A549 (cell line): ENCODE measurements around the gene SCO2. TPM values are rescaled to one million over a fixed set of nuclear protein-coding genes. Genes with fewer than 3 reads are reported as not detected.

Experiments
- ATAC-seq, 2 experiments: fragments of 200-7000 bp in 1 of 2; fragments of >200 bp in 1 of 2; cut with Nextera tagmentation in 1 of 2; cut with Tn5 transposase in 1 of 2; 3 replicates each; pipeline versions ENCODE4 v1.8.0 to v1.9.1; 2018 to 2020; ENCODE audit warnings: mild to moderate bottlenecking in 1 of 2, moderate library complexity in 1 of 2
- CTCF ChIA-PET: fragments of 300-600 bp; sonication (Branson Sonifier 250); formaldehyde crosslinking; extraction: SDS; loops from one replicate; lab custom pipeline; 2021; ENCODE audit warnings: antibody characterized with exemption, inconsistent platforms; lab: Yijun Ruan, JAX
- POLR2A ChIA-PET: fragments of 350-600 bp; formaldehyde crosslinking; extraction: SDS; loops from one replicate; lab custom pipeline; 2021; ENCODE audit warnings: antibody characterized with exemption, inconsistent platforms; lab: Yijun Ruan, JAX
- DNase-seq, 2 experiments: peaks; one replicate each; pipeline versions ENCODE4 v3.0.0 to v3.0.0-alpha.2; 2011 to 2016; ENCODE audit warnings: low read depth in 1 of 2, low spot score in 1 of 2
- FAIRE-seq: peaks from 2 replicates; lab custom pipeline; 2011; peaks lifted over from hg19 to GRCh38; lab: Jason Lieb, UNC
- H3K27ac ChIP-seq, 2 experiments: fragments of >200 bp; sonication (Bioruptor Twin); formaldehyde crosslinking; 3 replicates each; pipeline ENCODE4 v1.5.1; 2016 to 2017
- H3K4me1 ChIP-seq: fragments of >200 bp; sonication (Bioruptor Twin); formaldehyde crosslinking; 3 replicates; pipeline ENCODE4 v1.6.1; 2016
- H3K4me2 ChIP-seq: fragments of >200 bp; sonication (Bioruptor Twin); formaldehyde crosslinking; 3 replicates; pipeline ENCODE4 v1.6.1; 2016
- H3K4me3 ChIP-seq: fragments of >200 bp; sonication (Bioruptor Twin); formaldehyde crosslinking; 3 replicates; pipeline ENCODE4 v1.5.1; 2016
- H3K9me3 ChIP-seq: fragments of >200 bp; sonication (Bioruptor Twin); formaldehyde crosslinking; 3 replicates; pipeline ENCODE4 v1.6.1; 2016
- BHLHE40 ChIP-seq: IDR thresholded peaks from 2 replicates; pipeline ENCODE4 v1.6.1; 2012; ENCODE audit warnings: low read depth, low read length, inconsistent platforms
- CBX8 ChIP-seq: fragments of 200-600 bp; sonication (generic); IDR thresholded peaks from 2 replicates; pipeline ENCODE4 v1.6.1; 2016
- EP300 ChIP-seq, 2 experiments: fragments of >200 bp; sonication (Bioruptor Twin); formaldehyde crosslinking; IDR thresholded peaks; 2 replicates in 1 of 2; 3 replicates in 1 of 2; pipeline ENCODE4 v1.6.1; 2016 to 2017
- FOSB ChIP-seq: fragments of 250-450 bp; sonication (Bioruptor Pico); IDR thresholded peaks from 2 replicates; pipeline ENCODE4 v1.5.0; 2020; ENCODE audit warnings: mild to moderate bottlenecking, moderate library complexity
- GATA3 ChIP-seq: IDR thresholded peaks from 2 replicates; pipeline ENCODE4 v1.6.1; 2012; ENCODE audit warnings: borderline replicate concordance
- HDAC2 ChIP-seq: fragments of 200-600 bp; sonication (generic); IDR thresholded peaks from 2 replicates; pipeline ENCODE4 v1.6.1; 2016
- HEYL ChIP-seq: fragments of 250-450 bp; sonication (Bioruptor Pico); IDR thresholded peaks from 2 replicates; pipeline ENCODE4 v1.8.0; 2021; ENCODE audit warnings: mild to moderate bottlenecking, moderate library complexity
- HOXA7 ChIP-seq: fragments of 250-450 bp; sonication (Bioruptor Pico); IDR thresholded peaks from 2 replicates; pipeline ENCODE4 v1.5.0; 2020; ENCODE audit warnings: mild to moderate bottlenecking, moderate library complexity
- HOXB5 ChIP-seq: fragments of 250-450 bp; sonication (Bioruptor Pico); IDR thresholded peaks from 2 replicates; pipeline ENCODE4 v1.5.0; 2020; ENCODE audit warnings: mild to moderate bottlenecking, moderate library complexity
- JUN ChIP-seq, 2 experiments: fragments of >200 bp; sonication (Bioruptor Twin); formaldehyde crosslinking; IDR thresholded peaks; 2 replicates in 1 of 2; 3 replicates in 1 of 2; pipeline ENCODE4 v1.6.1; 2016 to 2017
- KDM1A ChIP-seq: fragments of 200-600 bp; sonication (generic); IDR thresholded peaks from 2 replicates; pipeline ENCODE4 v1.6.1; 2016; ENCODE audit warnings: low read depth, mild to moderate bottlenecking
- KDM5A ChIP-seq: fragments of 200-600 bp; sonication (generic); IDR thresholded peaks from 2 replicates; pipeline ENCODE4 v1.6.1; 2016; ENCODE audit warnings: antibody characterized with exemption, mild to moderate bottlenecking
- MAZ ChIP-seq: fragments of 150-350 bp; IDR thresholded peaks from 2 replicates; pipeline ENCODE4 v1.6.1; 2014; ENCODE audit warnings: antibody characterized with exemption, low read depth, low read length, borderline replicate concordance
- NFE2L2 ChIP-seq: fragments of 150-350 bp; conservative IDR thresholded peaks from 2 replicates; pipeline ENCODE4 v1.6.1; 2014; ENCODE audit warnings: low read length
- PHF8 ChIP-seq: fragments of 200-600 bp; sonication (generic); IDR thresholded peaks from 2 replicates; pipeline ENCODE4 v1.6.1; 2016; ENCODE audit warnings: low read depth, mild to moderate bottlenecking, antibody characterized with exemption, moderate library complexity, borderline replicate concordance
- POLR2A ChIP-seq: IDR thresholded peaks from 2 replicates; pipeline ENCODE4 v1.6.1; 2012; ENCODE audit warnings: mild to moderate bottlenecking, low read length
- POLR2AphosphoS2 ChIP-seq: conservative IDR thresholded peaks from 2 replicates; pipeline ENCODE4 v1.6.1; 2012; ENCODE audit warnings: low read length, improper control_type of control experiment, inconsistent platforms
- RARB ChIP-seq: fragments of 250-450 bp; sonication (Bioruptor Pico); IDR thresholded peaks from 2 replicates; pipeline ENCODE4 v1.8.0; 2021; ENCODE audit warnings: mild to moderate bottlenecking, moderate library complexity
- RCOR1 ChIP-seq: fragments of 150-350 bp; IDR thresholded peaks from 2 replicates; pipeline ENCODE4 v1.6.1; 2014; ENCODE audit warnings: antibody characterized with exemption, low read length, low read depth
- TFCP2L1 ChIP-seq: fragments of 250-450 bp; sonication (Bioruptor Pico); IDR thresholded peaks from 2 replicates; pipeline ENCODE4 v1.5.0; 2021; ENCODE audit warnings: mild to moderate bottlenecking
- ZFP36 ChIP-seq: fragments of 450-650 bp; IDR thresholded peaks from 2 replicates; pipeline ENCODE4 v1.6.1; 2014; ENCODE audit warnings: borderline replicate concordance; ENCODE audit not compliant: partially characterized antibody
- ZSCAN20 ChIP-seq: fragments of 250-450 bp; sonication (Bioruptor Pico); IDR thresholded peaks from 2 replicates; pipeline ENCODE4 v1.8.0; 2022; ENCODE audit warnings: mild to moderate bottlenecking, moderate library complexity
- WGBS: methylation state at CpG from one replicate; pipeline ENCODE4 v1.1.6; 2017; ENCODE audit errors: missing lambda C conversion rate; 5-methylcytosine and 5-hydroxymethylcytosine counted together
- polyA plus RNA-seq, 4 experiments: library from polyadenylated mRNA; depleted of rRNA in 3 of 4; stranded (reverse); fragments of >200 nt; fragmentation: RNase III in 1 of 4; extraction: RNeasy Plus Mini Kit Qiagen cat#74134 plus additional on column Dnase treatment in 1 of 4; gene quantifications; 2 replicates in 3 of 4; 3 replicates in 1 of 4; pipeline ENCODE4 v1.2.3, GENCODE V29; 2011 to 2017
- TF ChIP-seq, protein P1 (sequence below): fragments of >200 bp; sonication (Bioruptor Twin); formaldehyde crosslinking; IDR thresholded peaks from 3 replicates; pipeline ENCODE4 v1.5.1; 2016
- TF ChIP-seq, protein P2 (sequence below): fragments of >200 bp; sonication (Bioruptor Twin); formaldehyde crosslinking; IDR thresholded peaks from 3 replicates; pipeline ENCODE4 v1.6.1; 2016
- TF ChIP-seq, protein P3 (sequence below): fragments of >200 bp; sonication (Bioruptor Twin); formaldehyde crosslinking; IDR thresholded peaks from 2 replicates; pipeline ENCODE4 v1.6.1; 2016
- TF ChIP-seq, protein P4 (sequence below): IDR thresholded peaks from 2 replicates; pipeline ENCODE4 v1.6.1; 2012; ENCODE audit warnings: low read depth, borderline replicate concordance
- TF ChIP-seq, protein P5 (sequence below): fragments of 200-600 bp; sonication (generic); IDR thresholded peaks from 2 replicates; pipeline ENCODE4 v1.6.1; 2016; ENCODE audit warnings: antibody characterized with exemption, mild to moderate bottlenecking, moderate library complexity
- TF ChIP-seq, protein P6 (sequence below): IDR thresholded peaks from 2 replicates; pipeline ENCODE4 v1.6.1; 2012
- TF ChIP-seq, protein P7 (sequence below): fragments of 150-350 bp; IDR thresholded peaks from 2 replicates; pipeline ENCODE4 v1.6.1; 2014; ENCODE audit warnings: low read depth, mild to moderate bottlenecking, low read length

The SCO2 gene
- polyA plus RNA-seq, 2 of the 4 experiments (the other 2 are of a cell fraction) = 0.37 to 1.7 TPM

DNA sequence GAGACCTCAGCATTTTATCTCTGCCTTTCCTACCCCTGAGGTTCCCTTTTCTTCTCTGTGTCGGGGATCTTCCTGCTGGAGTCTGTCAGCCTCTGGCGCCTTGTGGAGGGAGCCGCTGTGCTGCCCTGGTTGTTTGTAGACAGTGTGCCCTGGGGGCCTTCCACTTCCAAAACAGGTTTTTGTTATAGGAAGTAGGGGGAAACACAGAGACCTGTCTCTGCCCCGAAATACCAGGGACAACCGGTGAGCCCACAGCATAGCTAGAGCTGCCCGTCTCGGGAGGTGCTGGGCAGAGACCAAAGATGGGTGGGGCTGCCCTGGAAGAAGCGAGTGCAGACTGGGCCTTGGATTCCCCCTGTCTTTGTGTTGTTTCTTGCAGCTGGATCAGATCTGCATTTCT lies 9.3 kb downstream of the SCO2 start:
- TF ChIP-seq ZSCAN20 (no peak), RCOR1 (no peak), ZFP36 (no peak), TFCP2L1 (CRISPR knock-in tag) (no peak), GATA3 (no peak), BHLHE40 (no peak), KDM1A (no peak), HEYL (CRISPR knock-in tag) (no peak), KDM5A (no peak), HOXA7 (CRISPR knock-in tag) (no peak), NFE2L2 (no peak), HDAC2 (no peak), JUN (IDR thresholded peaks at IDR 0.05) (no peak)
- TF ChIP-seq, protein P1, sequence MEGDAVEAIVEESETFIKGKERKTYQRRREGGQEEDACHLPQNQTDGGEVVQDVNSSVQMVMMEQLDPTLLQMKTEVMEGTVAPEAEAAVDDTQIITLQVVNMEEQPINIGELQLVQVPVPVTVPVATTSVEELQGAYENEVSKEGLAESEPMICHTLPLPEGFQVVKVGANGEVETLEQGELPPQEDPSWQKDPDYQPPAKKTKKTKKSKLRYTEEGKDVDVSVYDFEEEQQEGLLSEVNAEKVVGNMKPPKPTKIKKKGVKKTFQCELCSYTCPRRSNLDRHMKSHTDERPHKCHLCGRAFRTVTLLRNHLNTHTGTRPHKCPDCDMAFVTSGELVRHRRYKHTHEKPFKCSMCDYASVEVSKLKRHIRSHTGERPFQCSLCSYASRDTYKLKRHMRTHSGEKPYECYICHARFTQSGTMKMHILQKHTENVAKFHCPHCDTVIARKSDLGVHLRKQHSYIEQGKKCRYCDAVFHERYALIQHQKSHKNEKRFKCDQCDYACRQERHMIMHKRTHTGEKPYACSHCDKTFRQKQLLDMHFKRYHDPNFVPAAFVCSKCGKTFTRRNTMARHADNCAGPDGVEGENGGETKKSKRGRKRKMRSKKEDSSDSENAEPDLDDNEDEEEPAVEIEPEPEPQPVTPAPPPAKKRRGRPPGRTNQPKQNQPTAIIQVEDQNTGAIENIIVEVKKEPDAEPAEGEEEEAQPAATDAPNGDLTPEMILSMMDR = no peak
- TF ChIP-seq, protein P2, sequence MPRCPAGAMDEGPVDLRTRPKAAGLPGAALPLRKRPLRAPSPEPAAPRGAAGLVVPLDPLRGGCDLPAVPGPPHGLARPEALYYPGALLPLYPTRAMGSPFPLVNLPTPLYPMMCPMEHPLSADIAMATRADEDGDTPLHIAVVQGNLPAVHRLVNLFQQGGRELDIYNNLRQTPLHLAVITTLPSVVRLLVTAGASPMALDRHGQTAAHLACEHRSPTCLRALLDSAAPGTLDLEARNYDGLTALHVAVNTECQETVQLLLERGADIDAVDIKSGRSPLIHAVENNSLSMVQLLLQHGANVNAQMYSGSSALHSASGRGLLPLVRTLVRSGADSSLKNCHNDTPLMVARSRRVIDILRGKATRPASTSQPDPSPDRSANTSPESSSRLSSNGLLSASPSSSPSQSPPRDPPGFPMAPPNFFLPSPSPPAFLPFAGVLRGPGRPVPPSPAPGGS = no peak
- TF ChIP-seq, protein P3, sequence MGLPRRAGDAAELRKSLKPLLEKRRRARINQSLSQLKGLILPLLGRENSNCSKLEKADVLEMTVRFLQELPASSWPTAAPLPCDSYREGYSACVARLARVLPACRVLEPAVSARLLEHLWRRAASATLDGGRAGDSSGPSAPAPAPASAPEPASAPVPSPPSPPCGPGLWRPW = no peak
- TF ChIP-seq, protein P4, sequence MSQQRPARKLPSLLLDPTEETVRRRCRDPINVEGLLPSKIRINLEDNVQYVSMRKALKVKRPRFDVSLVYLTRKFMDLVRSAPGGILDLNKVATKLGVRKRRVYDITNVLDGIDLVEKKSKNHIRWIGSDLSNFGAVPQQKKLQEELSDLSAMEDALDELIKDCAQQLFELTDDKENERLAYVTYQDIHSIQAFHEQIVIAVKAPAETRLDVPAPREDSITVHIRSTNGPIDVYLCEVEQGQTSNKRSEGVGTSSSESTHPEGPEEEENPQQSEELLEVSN = no peak
- TF ChIP-seq, protein P5, sequence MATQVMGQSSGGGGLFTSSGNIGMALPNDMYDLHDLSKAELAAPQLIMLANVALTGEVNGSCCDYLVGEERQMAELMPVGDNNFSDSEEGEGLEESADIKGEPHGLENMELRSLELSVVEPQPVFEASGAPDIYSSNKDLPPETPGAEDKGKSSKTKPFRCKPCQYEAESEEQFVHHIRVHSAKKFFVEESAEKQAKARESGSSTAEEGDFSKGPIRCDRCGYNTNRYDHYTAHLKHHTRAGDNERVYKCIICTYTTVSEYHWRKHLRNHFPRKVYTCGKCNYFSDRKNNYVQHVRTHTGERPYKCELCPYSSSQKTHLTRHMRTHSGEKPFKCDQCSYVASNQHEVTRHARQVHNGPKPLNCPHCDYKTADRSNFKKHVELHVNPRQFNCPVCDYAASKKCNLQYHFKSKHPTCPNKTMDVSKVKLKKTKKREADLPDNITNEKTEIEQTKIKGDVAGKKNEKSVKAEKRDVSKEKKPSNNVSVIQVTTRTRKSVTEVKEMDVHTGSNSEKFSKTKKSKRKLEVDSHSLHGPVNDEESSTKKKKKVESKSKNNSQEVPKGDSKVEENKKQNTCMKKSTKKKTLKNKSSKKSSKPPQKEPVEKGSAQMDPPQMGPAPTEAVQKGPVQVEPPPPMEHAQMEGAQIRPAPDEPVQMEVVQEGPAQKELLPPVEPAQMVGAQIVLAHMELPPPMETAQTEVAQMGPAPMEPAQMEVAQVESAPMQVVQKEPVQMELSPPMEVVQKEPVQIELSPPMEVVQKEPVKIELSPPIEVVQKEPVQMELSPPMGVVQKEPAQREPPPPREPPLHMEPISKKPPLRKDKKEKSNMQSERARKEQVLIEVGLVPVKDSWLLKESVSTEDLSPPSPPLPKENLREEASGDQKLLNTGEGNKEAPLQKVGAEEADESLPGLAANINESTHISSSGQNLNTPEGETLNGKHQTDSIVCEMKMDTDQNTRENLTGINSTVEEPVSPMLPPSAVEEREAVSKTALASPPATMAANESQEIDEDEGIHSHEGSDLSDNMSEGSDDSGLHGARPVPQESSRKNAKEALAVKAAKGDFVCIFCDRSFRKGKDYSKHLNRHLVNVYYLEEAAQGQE = no peak
- TF ChIP-seq, protein P6, sequence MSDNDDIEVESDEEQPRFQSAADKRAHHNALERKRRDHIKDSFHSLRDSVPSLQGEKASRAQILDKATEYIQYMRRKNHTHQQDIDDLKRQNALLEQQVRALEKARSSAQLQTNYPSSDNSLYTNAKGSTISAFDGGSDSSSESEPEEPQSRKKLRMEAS = no peak
- TF ChIP-seq, all 56 proteins: peak for 0
- Histone ChIP-seq H3K4me3 (no peak overlapping the region), H3K27ac (no peak overlapping the region), H3K4me1 (no peaks in the 10 kb centered on the region), H3K9me3 (no peaks in the 10 kb centered on the region), H3K4me2 (no peak overlapping the region)
- ATAC-seq (no peak), FAIRE-seq (no peak), DNase-seq (no peak)
- POLR2A ChIA-PET = no interaction called here
- 100% methylated on average over 6 of the region's 8 CpGs for WGBS
- CTCF ChIA-PET = interaction anchor here (2.2 kb wide), 1 partner anchor 10 kb away, joined by 7 read pairs; the partner anchor contains the start of gene SCO2

DNA sequence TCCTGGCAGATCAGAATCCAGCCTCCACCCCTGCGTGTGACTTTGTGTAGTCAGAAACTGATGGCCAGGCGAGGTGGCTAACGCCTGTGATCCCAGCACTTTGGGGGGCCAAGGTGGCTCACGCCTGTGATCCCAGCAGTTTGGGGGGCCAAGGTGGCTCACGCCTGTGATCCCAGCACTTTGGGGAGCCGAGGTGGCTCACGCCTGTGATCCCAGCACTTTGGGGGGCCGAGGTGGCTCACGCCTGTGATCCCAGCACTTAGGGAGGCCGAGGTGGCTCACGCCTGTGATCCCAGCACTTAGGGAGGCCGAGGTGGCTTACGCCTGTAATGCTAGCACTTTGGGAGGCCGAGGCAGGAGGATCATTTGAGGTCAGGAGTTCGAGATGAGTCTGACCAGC lies 12.2 kb downstream of the SCO2 start:
- no peak for TF ChIP-seq KDM5A
- no peak for TF ChIP-seq JUN (IDR thresholded peaks at IDR 0.05)
- TF ChIP-seq MAZ = no peak
- TF ChIP-seq POLR2A = no peak
- TF ChIP-seq GATA3 = no peak
- TF ChIP-seq HDAC2 = no peak
- no peak for TF ChIP-seq CBX8
- TF ChIP-seq RARB (CRISPR knock-in tag) = no peak
- no peak for TF ChIP-seq PHF8
- no peak for TF ChIP-seq FOSB
- TF ChIP-seq POLR2AphosphoS2 = no peak
- TF ChIP-seq EP300 (IDR thresholded peaks at IDR 0.05) = no peak
- no peak for TF ChIP-seq HOXB5
- TF ChIP-seq, protein P7, sequence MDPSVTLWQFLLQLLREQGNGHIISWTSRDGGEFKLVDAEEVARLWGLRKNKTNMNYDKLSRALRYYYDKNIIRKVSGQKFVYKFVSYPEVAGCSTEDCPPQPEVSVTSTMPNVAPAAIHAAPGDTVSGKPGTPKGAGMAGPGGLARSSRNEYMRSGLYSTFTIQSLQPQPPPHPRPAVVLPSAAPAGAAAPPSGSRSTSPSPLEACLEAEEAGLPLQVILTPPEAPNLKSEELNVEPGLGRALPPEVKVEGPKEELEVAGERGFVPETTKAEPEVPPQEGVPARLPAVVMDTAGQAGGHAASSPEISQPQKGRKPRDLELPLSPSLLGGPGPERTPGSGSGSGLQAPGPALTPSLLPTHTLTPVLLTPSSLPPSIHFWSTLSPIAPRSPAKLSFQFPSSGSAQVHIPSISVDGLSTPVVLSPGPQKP = no peak
- Histone ChIP-seq H3K4me3 (no peak overlapping the region), H3K4me1 (peaks cover 10% of the 10 kb centered on the region), H3K9me3 (no peaks in the 10 kb centered on the region), H3K4me2 (no peak overlapping the region), H3K27ac (no peak overlapping the region)
- DNase-seq = no peak
- POLR2A ChIA-PET = no interaction called here
- 91% methylated on average over 9 of the region's 15 CpGs for WGBS
- CTCF ChIA-PET = interaction anchor here (2.1 kb wide), 1 partner anchor 12 kb away, joined by 11 read pairs; the partner anchor contains the start of gene SCO2
- FAIRE-seq = no peak
- ATAC-seq = no peak
